ENCODE results near the gene YKT6.

The YKT6 gene

DNA sequence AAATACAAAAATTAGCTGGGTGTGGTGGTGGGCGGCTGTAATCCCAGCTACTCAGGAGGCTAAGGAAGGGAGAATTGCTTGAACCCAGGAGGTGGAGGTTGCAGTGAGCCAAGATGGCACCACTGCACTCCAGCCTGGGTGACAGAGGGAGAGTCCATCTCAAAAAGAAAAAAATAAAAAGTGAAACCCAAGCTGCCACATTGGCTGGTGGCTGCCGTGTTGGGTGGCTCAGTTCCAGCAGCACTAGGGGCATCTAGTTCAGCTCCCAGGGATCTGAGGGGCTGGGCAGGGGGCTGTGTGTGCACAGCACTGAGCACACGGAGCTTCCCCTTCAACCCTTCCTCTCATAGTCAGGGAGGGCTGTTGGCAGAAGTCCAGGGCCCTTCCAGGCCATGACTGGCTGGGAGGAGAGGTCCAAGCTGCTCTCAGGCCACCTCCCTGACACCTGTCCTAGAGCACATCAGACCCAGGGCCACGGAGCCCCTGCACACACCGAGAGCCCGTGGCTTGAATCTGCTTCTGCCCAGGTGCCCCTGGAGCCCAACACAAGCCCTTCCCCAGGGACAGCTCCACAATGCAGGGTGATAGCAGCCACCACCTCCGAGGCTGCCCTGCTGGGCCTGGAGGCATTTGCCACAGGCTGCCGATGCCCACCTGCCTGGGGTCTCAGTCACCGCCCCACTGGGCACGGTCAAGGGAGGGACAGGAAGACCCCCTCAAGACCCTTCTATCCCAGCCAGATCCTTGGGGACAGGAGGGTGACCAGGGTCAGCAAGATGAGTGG lies 47.3 kb downstream of the YKT6 start:
- Histone ChIP-seq H3K4me3 (ENCODE audit: low read depth, low read length) (no peak overlapping the region), H3K9ac (ENCODE audit: low read depth, low read length) (no peak overlapping the region), H3K4me1 (ENCODE audit: control insufficient read depth, insufficient read depth, low read length) (no peaks in the 10 kb centered on the region), H3K27ac (ENCODE audit: low read depth, low read length) (no peak overlapping the region), H3K9me3 (ENCODE audit: control insufficient read depth, insufficient read depth, low read length) (no peaks in the 10 kb centered on the region), H3K36me3 (ENCODE audit: control insufficient read depth, insufficient read depth, low read length) (no peaks in the 10 kb centered on the region), H3K27me3 (ENCODE audit: control insufficient read depth, insufficient read depth, low read length) (no peaks in the 10 kb centered on the region)

DNA sequence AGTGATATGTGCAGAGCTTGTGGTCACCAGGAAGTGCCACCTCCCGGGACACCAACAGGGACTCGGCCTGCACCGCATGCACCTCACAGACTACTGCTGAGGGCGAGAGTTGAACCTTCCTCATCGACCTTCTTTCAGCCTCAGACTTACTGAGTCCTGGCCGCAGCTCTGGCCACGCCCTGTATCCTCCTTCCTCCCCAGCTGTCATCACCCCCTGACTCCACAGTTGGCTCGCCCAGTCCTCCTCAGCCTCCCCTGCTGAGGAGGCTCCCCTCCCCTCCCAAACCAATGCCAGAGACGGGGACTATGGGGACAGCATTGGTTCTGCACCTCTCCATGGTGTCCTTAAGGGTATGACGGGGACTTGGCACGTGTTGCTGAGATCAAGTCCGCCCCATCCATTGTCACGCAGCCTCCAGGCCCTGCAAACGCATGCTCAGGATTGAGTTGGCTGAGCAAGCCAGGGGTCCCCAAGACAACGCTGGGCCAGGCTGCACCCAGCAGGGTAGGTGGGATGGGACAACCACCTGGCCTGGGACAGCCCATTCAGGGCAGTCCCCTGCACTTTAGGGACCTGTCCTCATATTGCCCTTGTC lies 49.0 kb downstream of the YKT6 start:
- Histone ChIP-seq H3K9me3 (ENCODE audit: control insufficient read depth, insufficient read depth, low read length) (no peaks in the 10 kb centered on the region), H3K27ac (ENCODE audit: low read depth, low read length) (no peak overlapping the region), H3K9ac (ENCODE audit: low read depth, low read length) (no peak overlapping the region)

DNA sequence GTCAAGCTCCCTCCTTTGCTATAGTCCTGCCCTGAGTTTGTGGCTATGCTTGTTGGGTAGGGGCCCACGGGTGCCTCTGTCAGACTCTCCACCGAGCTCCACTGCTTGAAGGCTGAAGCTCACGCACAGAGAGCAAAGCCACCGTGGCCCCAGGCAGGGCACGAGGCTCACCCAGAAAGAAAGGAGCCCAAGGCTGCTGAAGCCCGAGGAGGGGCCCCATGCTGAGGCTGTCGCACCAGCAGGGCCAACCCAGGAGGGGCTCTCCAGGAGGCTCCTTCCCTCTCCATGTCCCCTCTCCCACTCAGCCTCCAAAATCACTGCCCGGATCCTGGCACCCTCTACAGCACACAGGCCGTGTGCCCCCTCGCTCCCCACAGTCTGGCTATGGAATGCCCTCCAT lies 50.5 kb downstream of the YKT6 start:
- Histone ChIP-seq H3K36me3 (ENCODE audit: control insufficient read depth, insufficient read depth, low read length) (no peaks in the 10 kb centered on the region), H3K9me3 (ENCODE audit: control insufficient read depth, insufficient read depth, low read length) (no peaks in the 10 kb centered on the region), H3K27ac (ENCODE audit: low read depth, low read length) (no peak overlapping the region), H3K9ac (ENCODE audit: low read depth, low read length) (no peak overlapping the region), H3K4me3 (ENCODE audit: low read depth, low read length) (no peak overlapping the region), H3K27me3 (ENCODE audit: control insufficient read depth, insufficient read depth, low read length) (no peaks in the 10 kb centered on the region), H3K4me1 (ENCODE audit: control insufficient read depth, insufficient read depth, low read length) (no peaks in the 10 kb centered on the region)

More for the DNA sequence above, 49.0 kb downstream of the YKT6 start:
- Histone ChIP-seq H3K4me1 (ENCODE audit: control insufficient read depth, insufficient read depth, low read length) (no peaks in the 10 kb centered on the region), H3K27me3 (ENCODE audit: control insufficient read depth, insufficient read depth, low read length) (no peaks in the 10 kb centered on the region), H3K36me3 (ENCODE audit: control insufficient read depth, insufficient read depth, low read length) (no peaks in the 10 kb centered on the region), H3K4me3 (ENCODE audit: low read depth, low read length) (no peak overlapping the region)

DNA sequence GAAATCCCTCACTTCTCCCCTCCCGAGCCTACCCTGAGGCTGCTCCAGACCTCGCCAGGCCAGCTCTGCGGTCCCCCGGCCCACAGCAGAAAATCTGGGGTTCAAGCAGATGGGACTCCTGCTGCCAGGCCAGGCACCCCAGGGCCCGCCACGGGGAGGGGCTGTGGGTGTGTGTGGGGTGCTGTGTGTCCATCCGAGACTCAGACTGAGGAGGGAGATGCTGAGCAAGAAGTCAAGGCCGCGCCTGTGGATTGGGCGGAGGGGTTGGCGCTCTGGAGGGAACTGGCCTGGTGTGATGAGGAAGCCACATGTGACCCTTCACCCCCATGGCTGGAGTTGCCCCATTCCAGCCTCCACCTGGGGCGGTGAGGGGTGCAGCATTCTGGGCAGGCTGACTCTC lies 51.1 kb downstream of the YKT6 start:
- Histone ChIP-seq H3K9me3 (ENCODE audit: control insufficient read depth, insufficient read depth, low read length) (no peaks in the 10 kb centered on the region), H3K27ac (ENCODE audit: low read depth, low read length) (no peak overlapping the region), H3K27me3 (ENCODE audit: control insufficient read depth, insufficient read depth, low read length) (no peaks in the 10 kb centered on the region), H3K4me3 (ENCODE audit: low read depth, low read length) (no peak overlapping the region), H3K36me3 (ENCODE audit: control insufficient read depth, insufficient read depth, low read length) (no peaks in the 10 kb centered on the region), H3K4me1 (ENCODE audit: control insufficient read depth, insufficient read depth, low read length) (no peaks in the 10 kb centered on the region), H3K9ac (ENCODE audit: low read depth, low read length) (no peak overlapping the region)

DNA sequence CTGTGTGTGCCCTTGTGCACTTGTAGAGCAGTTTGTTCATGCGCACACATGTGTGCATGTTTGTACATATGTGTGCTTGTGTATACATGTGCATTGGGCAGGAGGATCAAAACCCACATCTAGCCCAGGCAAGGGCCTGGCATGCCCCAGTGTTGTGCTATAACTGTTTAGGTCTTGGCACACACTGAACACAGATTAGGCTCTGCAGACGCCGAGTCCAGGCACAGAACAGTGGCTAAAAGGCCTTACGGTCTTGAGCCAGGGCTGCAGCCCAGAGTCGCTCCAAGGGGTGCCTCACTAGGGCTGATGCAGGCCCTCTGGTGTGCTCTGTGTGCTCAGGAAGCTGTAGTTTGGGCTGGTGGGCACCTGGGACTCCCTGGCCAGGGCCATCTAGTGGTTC lies 55.7 kb downstream of the YKT6 start:
- H3K27ac ChIP-seq (ENCODE audit: low read depth, low read length), result no peak overlapping the region
- no peak overlapping the region for H3K9ac ChIP-seq (ENCODE audit: low read depth, low read length)
- H3K9me3 ChIP-seq (ENCODE audit: control insufficient read depth, insufficient read depth, low read length), result no peaks in the 10 kb centered on the region
- H3K4me1 ChIP-seq (ENCODE audit: control insufficient read depth, insufficient read depth, low read length), result no peaks in the 10 kb centered on the region
- no peak overlapping the region for H3K4me3 ChIP-seq (ENCODE audit: low read depth, low read length)
- H3K36me3 ChIP-seq (ENCODE audit: control insufficient read depth, insufficient read depth, low read length), result no peaks in the 10 kb centered on the region
- H3K27me3 ChIP-seq (ENCODE audit: control insufficient read depth, insufficient read depth, low read length), result no peaks in the 10 kb centered on the region

DNA sequence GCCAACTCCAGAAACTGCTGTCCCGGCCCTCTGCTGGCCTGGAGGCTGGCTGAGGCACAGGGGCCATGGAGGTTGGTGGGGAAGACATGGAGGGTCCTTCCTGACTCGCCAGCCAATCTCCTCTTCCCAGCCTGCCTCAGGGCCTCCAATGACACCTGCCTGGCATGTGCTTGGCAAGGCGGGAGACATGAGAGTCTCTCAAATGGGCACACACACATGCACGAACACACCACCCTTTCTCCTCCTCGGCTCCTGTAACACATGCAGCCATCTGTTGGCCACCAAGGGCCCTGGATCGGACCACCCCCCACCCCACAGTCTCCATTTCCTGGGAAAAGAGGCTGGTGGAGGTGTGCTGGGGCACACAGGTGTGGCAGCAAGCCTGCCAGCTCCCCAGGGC lies 56.4 kb downstream of the YKT6 start:
- no peak overlapping the region for H3K27ac ChIP-seq (ENCODE audit: low read depth, low read length)
- H3K27me3 ChIP-seq (ENCODE audit: control insufficient read depth, insufficient read depth, low read length), result no peaks in the 10 kb centered on the region
- H3K4me3 ChIP-seq (ENCODE audit: low read depth, low read length), result no peak overlapping the region
- no peaks in the 10 kb centered on the region for H3K4me1 ChIP-seq (ENCODE audit: control insufficient read depth, insufficient read depth, low read length)
- no peaks in the 10 kb centered on the region for H3K36me3 ChIP-seq (ENCODE audit: control insufficient read depth, insufficient read depth, low read length)
- H3K9ac ChIP-seq (ENCODE audit: low read depth, low read length), result no peak overlapping the region
- no peaks in the 10 kb centered on the region for H3K9me3 ChIP-seq (ENCODE audit: control insufficient read depth, insufficient read depth, low read length)

DNA sequence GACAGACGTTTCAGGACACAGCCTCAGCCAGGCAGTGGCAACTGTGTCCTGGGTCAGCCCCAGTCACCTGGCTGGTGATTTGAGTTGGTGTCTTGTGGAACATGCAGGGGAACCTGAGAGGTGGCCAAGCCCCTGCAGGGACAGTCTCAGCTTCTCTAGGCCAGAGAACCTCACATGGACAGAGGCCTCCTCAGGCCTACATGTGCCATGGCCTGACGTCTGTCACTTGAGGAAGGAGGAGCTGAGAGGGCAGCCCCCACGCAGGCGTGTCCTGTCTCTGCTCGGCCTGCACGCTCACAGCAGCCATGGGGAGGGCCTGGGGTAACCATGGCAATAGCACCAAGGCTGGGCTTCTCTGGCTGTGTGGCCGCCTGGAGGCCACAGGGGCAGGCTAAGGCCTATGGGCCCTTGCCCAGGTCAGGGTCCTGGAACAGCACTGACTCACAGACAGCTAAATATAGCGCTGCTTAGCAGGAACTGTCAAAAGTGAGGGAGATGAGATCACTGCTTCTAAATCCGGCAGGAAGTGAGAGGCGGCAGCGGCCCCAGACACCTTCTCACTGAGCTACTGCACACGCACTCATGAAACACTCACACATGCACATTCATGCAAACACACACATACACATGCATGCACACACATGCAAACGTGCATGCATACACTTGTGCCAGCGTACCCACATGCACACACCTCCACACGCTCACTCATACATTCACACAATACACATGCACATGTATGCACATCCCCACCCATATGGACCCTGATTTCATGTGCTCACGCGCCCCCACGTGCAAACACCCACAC lies 57.0 kb downstream of the YKT6 start:
- H3K9me3 ChIP-seq (ENCODE audit: control insufficient read depth, insufficient read depth, low read length), result no peaks in the 10 kb centered on the region
- H3K9ac ChIP-seq (ENCODE audit: low read depth, low read length), result no peak overlapping the region
- H3K27me3 ChIP-seq (ENCODE audit: control insufficient read depth, insufficient read depth, low read length), result no peaks in the 10 kb centered on the region
- H3K27ac ChIP-seq (ENCODE audit: low read depth, low read length), result no peak overlapping the region
- no peak overlapping the region for H3K4me3 ChIP-seq (ENCODE audit: low read depth, low read length)
- H3K36me3 ChIP-seq (ENCODE audit: control insufficient read depth, insufficient read depth, low read length), result no peaks in the 10 kb centered on the region
- H3K4me1 ChIP-seq (ENCODE audit: control insufficient read depth, insufficient read depth, low read length), result no peaks in the 10 kb centered on the region

DNA sequence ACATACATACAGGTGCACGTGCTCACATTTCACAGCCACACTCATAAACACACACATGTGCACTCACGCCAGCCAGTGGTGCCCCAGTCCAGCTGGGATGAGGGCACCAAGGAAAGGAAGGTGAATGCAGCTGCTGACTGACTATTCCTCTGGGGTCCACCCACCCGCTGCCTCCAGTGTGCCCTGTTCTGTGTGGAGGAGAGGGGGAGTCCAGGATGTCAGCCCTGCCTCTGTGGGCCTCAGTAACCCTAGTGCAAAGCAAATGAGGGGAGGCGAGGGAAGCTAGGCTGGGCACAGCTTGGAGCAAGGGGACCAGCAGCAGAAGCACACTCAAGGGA lies 57.6 kb downstream of the YKT6 start:
- Histone ChIP-seq H3K9ac (ENCODE audit: low read depth, low read length) (no peak overlapping the region), H3K4me1 (ENCODE audit: control insufficient read depth, insufficient read depth, low read length) (no peaks in the 10 kb centered on the region), H3K36me3 (ENCODE audit: control insufficient read depth, insufficient read depth, low read length) (no peaks in the 10 kb centered on the region), H3K4me3 (ENCODE audit: low read depth, low read length) (no peak overlapping the region), H3K9me3 (ENCODE audit: control insufficient read depth, insufficient read depth, low read length) (no peaks in the 10 kb centered on the region), H3K27me3 (ENCODE audit: control insufficient read depth, insufficient read depth, low read length) (no peaks in the 10 kb centered on the region), H3K27ac (ENCODE audit: low read depth, low read length) (no peak overlapping the region)

DNA sequence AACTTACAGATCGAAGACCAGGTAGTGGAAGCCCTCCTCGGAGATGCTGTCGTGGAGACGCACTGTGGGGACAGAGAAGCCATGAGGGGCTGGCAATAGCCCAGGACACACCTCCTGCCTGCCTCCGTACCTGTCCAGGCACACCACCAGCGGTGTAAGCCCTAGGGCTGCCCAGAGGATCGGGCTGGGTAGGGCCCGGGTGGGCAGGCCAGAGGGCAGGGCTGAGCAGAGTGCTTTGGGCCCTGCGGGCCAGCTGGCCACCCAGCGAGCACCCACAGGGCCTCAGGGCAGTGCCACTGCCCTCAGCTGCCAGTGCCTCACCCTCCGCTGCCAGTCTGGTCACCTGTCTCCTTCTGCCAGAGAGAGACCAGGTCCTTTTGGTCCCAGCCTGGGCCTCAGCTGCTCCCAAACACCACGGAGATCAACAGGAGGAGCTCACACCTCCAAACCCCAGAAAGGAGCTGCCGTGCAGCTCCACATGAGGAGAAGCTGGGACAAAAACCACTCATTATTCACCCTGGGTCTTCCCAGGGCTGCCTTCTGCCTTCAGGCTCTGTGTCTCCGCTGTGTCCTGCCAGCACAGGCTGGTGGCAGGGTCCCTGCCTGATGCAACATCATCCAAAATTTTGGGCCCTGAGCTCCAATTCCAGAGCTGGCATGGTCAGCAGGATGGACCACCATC lies 58.2 kb downstream of the YKT6 start:
- H3K27me3 ChIP-seq (ENCODE audit: control insufficient read depth, insufficient read depth, low read length), result no peaks in the 10 kb centered on the region
- no peak overlapping the region for H3K27ac ChIP-seq (ENCODE audit: low read depth, low read length)
- no peaks in the 10 kb centered on the region for H3K36me3 ChIP-seq (ENCODE audit: control insufficient read depth, insufficient read depth, low read length)
- H3K9me3 ChIP-seq (ENCODE audit: control insufficient read depth, insufficient read depth, low read length), result no peaks in the 10 kb centered on the region
- no peaks in the 10 kb centered on the region for H3K4me1 ChIP-seq (ENCODE audit: control insufficient read depth, insufficient read depth, low read length)
- no peak overlapping the region for H3K4me3 ChIP-seq (ENCODE audit: low read depth, low read length)
- H3K9ac ChIP-seq (ENCODE audit: low read depth, low read length), result no peak overlapping the region

DNA sequence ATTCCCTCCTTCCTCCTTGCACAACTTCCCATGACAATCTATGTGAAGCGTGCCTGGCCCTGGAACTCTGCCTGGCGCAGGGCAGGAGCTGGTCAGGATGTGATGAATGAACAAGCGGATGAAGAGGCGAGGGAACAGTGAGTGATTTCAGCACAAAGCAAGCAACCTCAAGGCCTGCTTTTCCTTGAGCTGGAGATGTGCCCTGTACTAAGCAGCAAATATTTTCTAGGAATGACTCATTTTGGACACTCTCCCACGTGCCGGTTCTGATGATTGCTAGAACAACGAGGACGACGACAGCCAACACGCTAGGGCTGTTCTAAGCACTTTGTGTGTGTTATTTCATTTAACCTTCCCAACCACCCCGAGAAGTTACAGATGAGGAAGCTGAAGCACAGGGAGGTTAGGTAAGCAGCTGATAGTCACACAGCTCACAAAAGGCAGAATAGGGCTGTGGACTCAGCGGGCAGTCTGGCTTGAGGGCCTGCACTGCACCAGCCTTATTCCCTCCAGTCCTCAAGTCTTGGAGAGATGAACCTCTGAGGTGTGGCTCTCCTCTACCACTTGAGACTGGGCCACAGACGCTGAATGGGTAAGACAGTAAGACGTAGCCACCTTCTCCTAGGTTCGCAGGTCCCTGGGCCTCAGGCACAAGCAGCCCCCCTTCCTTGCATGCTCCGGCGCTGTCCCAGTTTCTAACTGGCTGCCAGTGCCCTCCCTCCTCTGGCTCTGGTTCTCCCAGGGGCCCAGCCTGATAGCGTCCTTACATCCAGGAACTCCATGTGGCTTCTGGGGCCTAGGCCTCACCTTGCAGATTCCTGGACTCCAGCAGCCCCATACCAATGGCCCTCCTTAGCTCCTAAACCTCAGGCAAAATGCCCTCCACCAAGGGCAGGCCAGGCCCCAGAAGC lies 59.0 kb downstream of the YKT6 start:
- no peaks in the 10 kb centered on the region for H3K36me3 ChIP-seq (ENCODE audit: control insufficient read depth, insufficient read depth, low read length)
- no peak overlapping the region for H3K9ac ChIP-seq (ENCODE audit: low read depth, low read length)
- no peaks in the 10 kb centered on the region for H3K4me1 ChIP-seq (ENCODE audit: control insufficient read depth, insufficient read depth, low read length)
- H3K27ac ChIP-seq (ENCODE audit: low read depth, low read length), result no peak overlapping the region
- H3K4me3 ChIP-seq (ENCODE audit: low read depth, low read length), result no peak overlapping the region
- H3K27me3 ChIP-seq (ENCODE audit: control insufficient read depth, insufficient read depth, low read length), result no peaks in the 10 kb centered on the region
- H3K9me3 ChIP-seq (ENCODE audit: control insufficient read depth, insufficient read depth, low read length), result no peaks in the 10 kb centered on the region
